GM23338 (cell line): ENCODE results near the gene MTHFSD.

ENCODE experiments used
- CREB1 ChIP-seq: fragments of 250-450 bp; sonication (Bioruptor Pico); IDR thresholded peaks from 2 replicates; pipeline ENCODE4 v1.5.0; 2020; ENCODE audit warnings: low read depth, mild to moderate bottlenecking, moderate library complexity
- CTCF ChIP-seq, 2 experiments: fragments of 200-600 bp in 1 of 2; sonication (generic) in 1 of 2; conservative IDR thresholded peaks; 2 replicates each; pipeline versions ENCODE4 v1.5.1 to v1.6.1; 2016 to 2017; ENCODE audit warnings: antibody characterized with exemption in 2 of 2, low read depth in 2 of 2, mild to moderate bottlenecking in 2 of 2, moderate library complexity in 1 of 2
- ETS1 ChIP-seq: IDR thresholded peaks from 2 replicates; pipeline ENCODE4 v1.6.1; 2016; ENCODE audit warnings: antibody characterized with exemption
- EZH2 ChIP-seq: fragments of 200-600 bp; sonication (generic); IDR thresholded peaks from one replicate; pipeline ENCODE4 v1.8.0; 2017; ENCODE audit warnings: antibody characterized with exemption, mild to moderate bottlenecking, low read depth; ENCODE audit not compliant: unreplicated experiment
- EZH2phosphoT487 ChIP-seq: fragments of 200-600 bp; sonication (generic); IDR thresholded peaks from one replicate; pipeline ENCODE4 v1.8.1; 2018; ENCODE audit warnings: antibody characterized with exemption; ENCODE audit not compliant: unreplicated experiment
- JUNB ChIP-seq: IDR thresholded peaks from one replicate; pipeline ENCODE4 v1.6.1; 2016; ENCODE audit warnings: antibody characterized with exemption; ENCODE audit not compliant: unreplicated experiment
- NANOG ChIP-seq: IDR thresholded peaks from 2 replicates; pipeline ENCODE4 v1.6.1; 2016; ENCODE audit warnings: antibody characterized with exemption, borderline replicate concordance
- POLR2AphosphoS5 ChIP-seq: IDR thresholded peaks from 2 replicates; pipeline ENCODE4 v1.6.1; 2016; ENCODE audit warnings: antibody characterized with exemption, low read depth
- REST ChIP-seq: IDR thresholded peaks from one replicate; pipeline ENCODE4 v1.6.1; 2018; ENCODE audit warnings: antibody characterized with exemption; ENCODE audit not compliant: unreplicated experiment
- STAT1 ChIP-seq: IDR thresholded peaks from one replicate; pipeline ENCODE4 v1.6.1; 2016; ENCODE audit warnings: antibody characterized with exemption; ENCODE audit not compliant: unreplicated experiment
- ZNF114 ChIP-seq: fragments of 250-450 bp; sonication (Bioruptor Pico); IDR thresholded peaks from 2 replicates; pipeline ENCODE4 v1.5.0; 2020; ENCODE audit warnings: mild to moderate bottlenecking, moderate library complexity
- ZNF331 ChIP-seq: fragments of 250-450 bp; sonication (Bioruptor Pico); IDR thresholded peaks from 2 replicates; pipeline ENCODE4 v1.5.0; 2020; ENCODE audit warnings: low read depth, mild to moderate bottlenecking, moderate library complexity
- ZNF462 ChIP-seq: fragments of 250-450 bp; sonication (Bioruptor Pico); IDR thresholded peaks from 2 replicates; pipeline ENCODE4 v1.5.0; 2020; ENCODE audit warnings: mild to moderate bottlenecking, moderate library complexity

- TF ChIP-seq CTCF (conservative IDR thresholded peaks at IDR 0.05; ENCODE audit: low read depth in 2 of 2): no peak
- peak; percentile 95 for TF ChIP-seq EZH2phosphoT487
- peak; percentile 97 for TF ChIP-seq EZH2
- no peak for TF ChIP-seq STAT1
- TF ChIP-seq POLR2AphosphoS5: no peak
- TF ChIP-seq REST: no peak
- no peak for TF ChIP-seq CREB1 (CRISPR knock-in tag)
- TF ChIP-seq ZNF462 (CRISPR knock-in tag): no peak
- TF ChIP-seq ZNF331 (CRISPR knock-in tag): no peak
- TF ChIP-seq ETS1: no peak
- no peak for TF ChIP-seq NANOG
- TF ChIP-seq JUNB: no peak
- TF ChIP-seq ZNF114 (CRISPR knock-in tag): no peak
Observed at GRCh38 chr16:86568677-86569623, 13.9 kb upstream of the MTHFSD start.
